K562 (cell line): ENCODE data around the gene PTK7. TPM values are rescaled to one million over a fixed set of nuclear protein-coding genes. Genes with fewer than 3 reads are reported as not detected.

ENCODE experiments used
- ARID1B ChIP-seq: fragments of 450-650 bp; IDR thresholded peaks from 2 replicates; pipeline ENCODE4 v1.6.1; 2016; ENCODE audit warnings: antibody characterized with exemption, mild to moderate bottlenecking, inconsistent platforms
- C11orf30 ChIP-seq: fragments of 450-650 bp; IDR thresholded peaks from 2 replicates; pipeline ENCODE4 v1.6.1; 2016; ENCODE audit warnings: low read depth, mild to moderate bottlenecking
- CBX5 ChIP-seq: IDR thresholded peaks from 2 replicates; pipeline ENCODE4 v1.6.1; 2014; ENCODE audit warnings: low read depth, borderline replicate concordance
- CHD1 ChIP-seq: fragments of 200-600 bp; sonication (generic); IDR thresholded peaks from one replicate; pipeline ENCODE4 v1.6.1; 2012; ENCODE audit warnings: mild to moderate bottlenecking, moderate library complexity, low read length, inconsistent platforms
- EZH2 ChIP-seq: IDR thresholded peaks from 2 replicates; pipeline ENCODE4 v1.6.1; 2012; ENCODE audit warnings: low read depth, mild to moderate bottlenecking, inconsistent platforms, low read length, borderline replicate concordance
- GATAD2B ChIP-seq: fragments of 450-650 bp; IDR thresholded peaks from 2 replicates; pipeline ENCODE4 v1.6.1; 2017; ENCODE audit warnings: mild to moderate bottlenecking, borderline replicate concordance
- MAFG ChIP-seq: fragments of 450-650 bp; conservative IDR thresholded peaks from 2 replicates; pipeline ENCODE4 v1.6.1; 2016; ENCODE audit warnings: missing genetic modification characterization, missing compliant biosample characterization
- NFRKB ChIP-seq: fragments of 450-650 bp; IDR thresholded peaks from 2 replicates; pipeline ENCODE4 v1.6.1; 2016; ENCODE audit warnings: low read depth
- POLR2AphosphoS5 ChIP-seq: IDR thresholded peaks from 2 replicates; pipeline ENCODE4 v1.6.1; 2011; ENCODE audit warnings: mild to moderate bottlenecking, low read depth, low read length, moderate library complexity; ENCODE audit not compliant: control insufficient read depth, insufficient read depth
- SMAD4 ChIP-seq: fragments of 250-450 bp; sonication (Bioruptor Pico); conservative IDR thresholded peaks from 2 replicates; pipeline ENCODE4 v1.8.0; 2021; ENCODE audit warnings: inconsistent platforms, mild to moderate bottlenecking, moderate library complexity
- SMARCE1 ChIP-seq: fragments of 450-650 bp; IDR thresholded peaks from 2 replicates; pipeline ENCODE4 v1.7.1; 2016; ENCODE audit warnings: mild to moderate bottlenecking
- TAF7 ChIP-seq: fragments of 450-650 bp; IDR thresholded peaks from 2 replicates; pipeline ENCODE4 v1.6.1; 2016; ENCODE audit warnings: missing genetic modification characterization, missing compliant biosample characterization
- TOE1 ChIP-seq, 2 experiments: fragments of 450-650 bp in 1 of 2; sonication (generic) in 1 of 2; formaldehyde crosslinking in 1 of 2; IDR thresholded peaks; 2 replicates each; pipeline versions ENCODE4 v1.7.1 to v1.8.0; 2016 to 2022; ENCODE audit warnings: borderline replicate concordance in 2 of 2, mild to moderate bottlenecking in 2 of 2, antibody characterized with exemption in 1 of 2, inconsistent platforms in 1 of 2, low read depth in 1 of 2, missing genetic modification reagents in 1 of 2, moderate library complexity in 1 of 2
- ZNF124 ChIP-seq: sonication (generic); formaldehyde crosslinking; IDR thresholded peaks from 2 replicates; pipeline ENCODE4 v1.8.1; 2022; ENCODE audit warnings: missing genetic modification reagents
- ZNF316 ChIP-seq: fragments of 450-650 bp; IDR thresholded peaks from 2 replicates; pipeline ENCODE4 v1.6.1; 2016
- ZNF583 ChIP-seq: fragments of 250-450 bp; sonication (Bioruptor Pico); IDR thresholded peaks from 2 replicates; pipeline ENCODE4 v1.4.0; 2020
- ZNF77 ChIP-seq: fragments of 250-450 bp; sonication (Bioruptor Pico); IDR thresholded peaks from 2 replicates; pipeline ENCODE4 v1.5.0; 2020
- polyA plus RNA-seq, 8 experiments: library from polyadenylated mRNA; depleted of rRNA in 4 of 8; stranded (reverse) in 5 of 8; unstranded in 3 of 8; fragments of >200 nt; fragmentation: Nextera tagmentation in 2 of 8; fragmentation: Illumina TruSeq in 1 of 8; extraction: Ambion mirVana in 2 of 8; extraction: Trizol in 1 of 8; gene quantifications; 2 replicates each; pipeline versions ENCODE4 v1.2.1 to v1.2.3, GENCODE V29; 2011 to 2014; ENCODE audit warnings: inconsistent platforms in 1 of 8, missing spikeins in 1 of 8
- total RNA-seq, 7 experiments: library from RNA; depleted of rRNA in 6 of 7; stranded (reverse); fragments of >200 nt in 6 of 7; fragmentation: Illumina TruSeq in 2 of 7; extraction: Trizol in 2 of 7; gene quantifications; 2 replicates each; pipeline versions ENCODE4 v1.2.1 to v1.2.3, GENCODE V29; 2011 to 2021; ENCODE audit warnings: low replicate concordance in 1 of 7
- TF ChIP-seq, protein P1 (sequence below), 2 experiments: IDR thresholded peaks; 2 replicates each; pipeline ENCODE4 v1.6.1; 2012; ENCODE audit warnings: improper control_type of control experiment in 2 of 2, low read depth in 2 of 2, low read length in 2 of 2, borderline replicate concordance in 1 of 2

PTK7 gene
- total and polyA plus RNA-seq, 9 of the 15 experiments (the other 6 are each of a cell fraction or from before 2014, with no cell fraction given): 0.20 to 6.8 (median 4.2) TPM

DNA sequence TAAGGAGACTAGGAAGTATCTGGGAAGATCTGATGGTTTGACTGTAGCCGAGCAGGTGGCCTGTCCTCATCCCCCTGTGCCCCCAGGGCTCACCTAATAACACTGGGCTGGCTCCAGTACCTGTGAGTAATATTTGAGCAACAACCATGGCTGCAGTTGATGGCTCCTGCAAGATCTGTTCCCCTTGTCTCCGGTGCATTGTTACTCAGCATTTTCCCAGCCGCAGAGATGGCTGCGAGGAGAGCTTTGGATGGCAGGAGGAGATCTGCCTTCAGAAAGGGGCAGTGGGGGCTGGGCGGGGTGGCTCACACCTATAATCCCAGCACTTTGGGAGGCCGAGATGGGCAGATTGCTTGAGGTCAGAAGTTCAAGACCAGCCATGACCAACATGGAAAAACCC, 39.3 kb downstream of the PTK7 start (continued):
- TF ChIP-seq SMAD4 (CRISPR knock-in tag) (peak; percentile 57; the same call in 1 of the 2 replicates), ZNF583 (CRISPR knock-in tag) (peak; percentile 67; the same call in 1 of the 2 replicates), ARID1B (peak; percentile 59), MAFG (peak; percentile 82), TAF7 (tag) (0 out of 2 replicates have a peak, but pooled peaks have one; percentile 11), NFRKB (peak; percentile 61), EZH2 (no peak), ZNF77 (CRISPR knock-in tag) (no peak), ZNF316 (peak; percentile 81), C11orf30 (peak; percentile 85), CBX5 (peak; percentile 12; the same call in 1 of the 2 replicates), POLR2AphosphoS5 (no peak), TOE1 (IDR thresholded peaks at IDR 0.05; ENCODE audit: borderline replicate concordance) (0 out of 2 replicates have a peak, but pooled peaks have one; percentile 35), TOE1 (CRISPR knock-in tag; IDR thresholded peaks at IDR 0.05; ENCODE audit: borderline replicate concordance, low read depth) (no peak), CHD1 (no peak), SMARCE1 (peak; percentile 45; the same call in 1 of the 2 replicates), GATAD2B (no peak), ZNF124 (CRISPR knock-in tag) (no peak)
- TF ChIP-seq, protein P1, sequence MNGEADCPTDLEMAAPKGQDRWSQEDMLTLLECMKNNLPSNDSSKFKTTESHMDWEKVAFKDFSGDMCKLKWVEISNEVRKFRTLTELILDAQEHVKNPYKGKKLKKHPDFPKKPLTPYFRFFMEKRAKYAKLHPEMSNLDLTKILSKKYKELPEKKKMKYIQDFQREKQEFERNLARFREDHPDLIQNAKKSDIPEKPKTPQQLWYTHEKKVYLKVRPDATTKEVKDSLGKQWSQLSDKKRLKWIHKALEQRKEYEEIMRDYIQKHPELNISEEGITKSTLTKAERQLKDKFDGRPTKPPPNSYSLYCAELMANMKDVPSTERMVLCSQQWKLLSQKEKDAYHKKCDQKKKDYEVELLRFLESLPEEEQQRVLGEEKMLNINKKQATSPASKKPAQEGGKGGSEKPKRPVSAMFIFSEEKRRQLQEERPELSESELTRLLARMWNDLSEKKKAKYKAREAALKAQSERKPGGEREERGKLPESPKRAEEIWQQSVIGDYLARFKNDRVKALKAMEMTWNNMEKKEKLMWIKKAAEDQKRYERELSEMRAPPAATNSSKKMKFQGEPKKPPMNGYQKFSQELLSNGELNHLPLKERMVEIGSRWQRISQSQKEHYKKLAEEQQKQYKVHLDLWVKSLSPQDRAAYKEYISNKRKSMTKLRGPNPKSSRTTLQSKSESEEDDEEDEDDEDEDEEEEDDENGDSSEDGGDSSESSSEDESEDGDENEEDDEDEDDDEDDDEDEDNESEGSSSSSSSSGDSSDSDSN (IDR thresholded peaks at IDR 0.05; ENCODE audit: borderline replicate concordance in 1 of 2, low read depth in 2 of 2, low read length in 2 of 2): 0 out of 4 replicates have a peak, but pooled peaks of 1 of the 2 experiments have one; percentile 58
